SU-DHL-6 (cell line): Measurements from ENCODE around the gene ADGRF5.

Experiments used
- H2AFZ ChIP-seq: fragments of 200-600 bp; sonication (generic); 2 replicates; pipeline ENCODE4 v1.6.1; 2014; ENCODE audit warnings: low read depth, mild to moderate bottlenecking, moderate library complexity, mixed read lengths, antibody characterized with exemption, low read length; ENCODE audit not compliant: severe bottlenecking
- H3F3A ChIP-seq: fragments of 200-600 bp; shearing (Covaris generic); 2 replicates; pipeline ENCODE4 v1.6.0; 2016; ENCODE audit warnings: antibody characterized with exemption, mild to moderate bottlenecking; ENCODE audit not compliant: insufficient read depth
- H3K27ac ChIP-seq: fragments of 200-600 bp; sonication (generic); 2 replicates; pipeline ENCODE4 v1.5.1; 2016; ENCODE audit warnings: low read depth, mild to moderate bottlenecking, low read length, moderate library complexity, mixed read lengths
- H3K27me3 ChIP-seq: fragments of 200-600 bp; sonication (generic), shearing (Covaris generic); 2 replicates; pipeline ENCODE4 v1.6.0; 2014; ENCODE audit warnings: mild to moderate bottlenecking, low read length
- H3K36me3 ChIP-seq: fragments of 200-600 bp; sonication (generic); 2 replicates; pipeline ENCODE4 v1.6.1; 2014; ENCODE audit warnings: mild to moderate bottlenecking, low read length, mixed read lengths
- H3K4me2 ChIP-seq: fragments of 300-600, 200-600 bp; shearing (Covaris generic), sonication (generic); 2 replicates; pipeline ENCODE4 v1.6.0; 2014; ENCODE audit warnings: low read length, low read depth, mild to moderate bottlenecking; ENCODE audit not compliant: poor library complexity, severe bottlenecking
- H3K4me3 ChIP-seq: fragments of 200-600 bp; sonication (generic); 2 replicates; pipeline ENCODE4 v1.5.1; 2014; ENCODE audit warnings: antibody characterized with exemption, low read length, mild to moderate bottlenecking, mixed read lengths; ENCODE audit not compliant: insufficient read depth, poor library complexity, severe bottlenecking
- H3K79me2 ChIP-seq: fragments of 200-600 bp; sonication (generic); 2 replicates; pipeline ENCODE4 v1.6.1; 2014; ENCODE audit warnings: mild to moderate bottlenecking, low read length, moderate library complexity; ENCODE audit not compliant: insufficient read depth
- H3K9ac ChIP-seq: fragments of 200-600 bp; sonication (generic); 2 replicates; pipeline ENCODE4 v1.7.0; 2014; ENCODE audit warnings: mild to moderate bottlenecking, low read length
- H3K9me2 ChIP-seq: fragments of 200-600 bp; sonication (generic); replicated peaks from 2 replicates; pipeline ENCODE4 v1.6.1; 2014; ENCODE audit warnings: low read length; ENCODE audit not compliant: insufficient read depth
- H3K9me3 ChIP-seq: fragments of 200-600 bp; sonication (generic); 2 replicates; pipeline ENCODE4 v1.6.1; 2014; ENCODE audit warnings: low read length, mixed read lengths; ENCODE audit not compliant: insufficient read depth
- H4K20me1 ChIP-seq: fragments of 200-600 bp; sonication (generic); 2 replicates; pipeline ENCODE4 v1.6.1; 2014; ENCODE audit warnings: low read depth, mild to moderate bottlenecking, antibody characterized with exemption, low read length, moderate library complexity, mixed read lengths
- EZH2phosphoT487 ChIP-seq: fragments of 200-600 bp; sonication (generic), shearing (Covaris generic); conservative IDR thresholded peaks from 2 replicates; pipeline ENCODE4 v1.6.1; 2018; ENCODE audit warnings: mild to moderate bottlenecking, antibody characterized with exemption, low read length, moderate library complexity, mixed read lengths
- TF ChIP-seq, protein P1 (sequence below): fragments of 200-600 bp; sonication (generic); IDR thresholded peaks from one replicate; pipeline ENCODE4 v1.5.1; 2017; ENCODE audit warnings: antibody characterized with exemption, mild to moderate bottlenecking, low read length, moderate library complexity; ENCODE audit not compliant: insufficient read depth, poor library complexity, severe bottlenecking

Gene ADGRF5

DNA sequence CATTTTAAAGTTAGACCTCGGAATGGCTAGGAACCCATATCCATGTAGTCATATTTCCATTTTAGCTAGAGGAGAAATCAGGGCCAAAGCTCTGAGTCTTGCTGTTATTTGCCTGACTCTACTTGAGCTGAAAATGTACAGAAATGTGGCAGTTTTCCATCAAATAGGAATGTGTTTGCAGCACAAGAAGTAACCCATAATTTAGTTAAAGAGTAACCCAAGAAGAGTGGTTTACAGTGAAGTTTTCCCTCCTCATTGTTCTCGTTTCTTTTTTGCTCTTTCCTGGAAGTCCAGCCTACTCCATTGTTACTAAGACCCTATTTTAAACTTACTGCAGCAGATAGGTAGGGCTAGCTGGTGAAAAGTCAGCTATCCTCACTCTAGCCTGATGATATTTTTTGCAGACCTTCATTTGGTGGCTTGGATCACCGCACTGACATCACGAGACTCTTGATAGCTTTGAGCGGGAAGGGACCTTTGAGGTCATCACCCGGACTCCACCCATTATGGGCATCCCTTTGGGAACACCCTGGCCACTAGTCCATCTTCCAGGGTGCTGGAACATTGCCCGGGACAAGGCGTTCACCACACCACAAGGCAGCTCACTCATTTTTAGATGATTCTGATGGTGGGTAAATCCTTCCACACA lies 28.0 kb upstream of the ADGRF5 start:
- no peaks in the 10 kb centered on the region for H3K36me3 ChIP-seq
- no peak overlapping the region for H3K4me3 ChIP-seq
- H3K9ac ChIP-seq, result no peak overlapping the region
- H3K27ac ChIP-seq, result no peak overlapping the region
- no peak overlapping the region for H3K4me2 ChIP-seq
- H4K20me1 ChIP-seq, result no peaks in the 10 kb centered on the region
- no peaks in the 10 kb centered on the region for H3F3A ChIP-seq
- H2AFZ ChIP-seq, result no peak overlapping the region
- H3K27me3 ChIP-seq, result no peaks in the 10 kb centered on the region
- H3K9me3 ChIP-seq, result no peaks in the 10 kb centered on the region
- no peaks in the 10 kb centered on the region for H3K9me2 ChIP-seq
- H3K79me2 ChIP-seq, result no peaks in the 10 kb centered on the region
- TF ChIP-seq, protein P1, sequence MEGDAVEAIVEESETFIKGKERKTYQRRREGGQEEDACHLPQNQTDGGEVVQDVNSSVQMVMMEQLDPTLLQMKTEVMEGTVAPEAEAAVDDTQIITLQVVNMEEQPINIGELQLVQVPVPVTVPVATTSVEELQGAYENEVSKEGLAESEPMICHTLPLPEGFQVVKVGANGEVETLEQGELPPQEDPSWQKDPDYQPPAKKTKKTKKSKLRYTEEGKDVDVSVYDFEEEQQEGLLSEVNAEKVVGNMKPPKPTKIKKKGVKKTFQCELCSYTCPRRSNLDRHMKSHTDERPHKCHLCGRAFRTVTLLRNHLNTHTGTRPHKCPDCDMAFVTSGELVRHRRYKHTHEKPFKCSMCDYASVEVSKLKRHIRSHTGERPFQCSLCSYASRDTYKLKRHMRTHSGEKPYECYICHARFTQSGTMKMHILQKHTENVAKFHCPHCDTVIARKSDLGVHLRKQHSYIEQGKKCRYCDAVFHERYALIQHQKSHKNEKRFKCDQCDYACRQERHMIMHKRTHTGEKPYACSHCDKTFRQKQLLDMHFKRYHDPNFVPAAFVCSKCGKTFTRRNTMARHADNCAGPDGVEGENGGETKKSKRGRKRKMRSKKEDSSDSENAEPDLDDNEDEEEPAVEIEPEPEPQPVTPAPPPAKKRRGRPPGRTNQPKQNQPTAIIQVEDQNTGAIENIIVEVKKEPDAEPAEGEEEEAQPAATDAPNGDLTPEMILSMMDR, result no peak
- no peak for TF ChIP-seq EZH2phosphoT487

DNA sequence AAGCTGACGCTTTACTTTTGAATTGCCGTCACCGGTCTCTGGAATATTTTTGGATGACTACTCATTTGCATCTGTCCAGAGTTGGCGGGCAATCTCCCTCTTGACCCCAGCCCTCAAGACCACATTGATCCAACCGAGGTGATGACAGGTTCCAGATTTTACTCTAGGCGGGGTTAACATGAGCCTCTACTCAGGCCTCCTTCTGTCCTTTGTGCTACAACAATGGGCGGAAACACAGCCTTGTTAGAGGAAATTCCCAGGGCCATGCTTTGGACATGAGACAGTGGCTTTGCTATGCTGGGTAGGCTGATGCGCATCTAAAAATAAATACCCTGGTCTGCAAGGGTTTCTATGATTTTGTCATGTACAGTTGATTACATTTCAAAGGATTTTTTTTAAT lies 27.0 kb upstream of the ADGRF5 start:
- Histone ChIP-seq H3K79me2 (no peaks in the 10 kb centered on the region), H3K27ac (no peak overlapping the region), H3K27me3 (no peaks in the 10 kb centered on the region), H3K4me3 (no peak overlapping the region), H3K36me3 (no peaks in the 10 kb centered on the region), H3F3A (no peaks in the 10 kb centered on the region), H3K9me2 (no peaks in the 10 kb centered on the region), H3K9me3 (no peaks in the 10 kb centered on the region), H2AFZ (no peak overlapping the region), H3K4me2 (no peak overlapping the region), H4K20me1 (no peaks in the 10 kb centered on the region), H3K9ac (no peak overlapping the region)
- no peak for TF ChIP-seq EZH2phosphoT487
- TF ChIP-seq, protein P1, result no peak

DNA sequence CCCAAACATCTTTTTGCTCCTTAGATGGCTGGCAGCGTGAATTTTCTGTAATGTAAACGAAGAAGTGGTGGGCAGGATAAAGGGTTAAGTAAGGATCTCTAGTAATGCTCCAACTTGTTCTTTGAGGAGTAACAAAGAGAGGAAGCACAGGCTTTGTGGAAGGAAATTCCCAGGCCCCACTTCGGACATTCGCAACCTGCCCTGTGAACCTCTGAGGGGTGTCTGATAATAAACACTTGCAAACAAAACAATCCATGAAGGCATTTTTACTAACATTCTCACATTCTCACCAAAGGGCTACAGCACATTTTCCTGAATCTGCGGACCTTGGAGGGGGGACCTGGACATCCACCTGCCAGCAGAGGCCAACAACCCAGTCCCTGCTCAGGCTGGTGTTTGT lies 25.8 kb upstream of the ADGRF5 start:
- Histone ChIP-seq H3K9me3 (no peaks in the 10 kb centered on the region), H3K27ac (no peak overlapping the region), H3K9ac (no peak overlapping the region), H3K36me3 (no peaks in the 10 kb centered on the region), H3K9me2 (no peaks in the 10 kb centered on the region), H3K4me3 (no peak overlapping the region), H2AFZ (no peak overlapping the region), H4K20me1 (no peaks in the 10 kb centered on the region), H3K79me2 (no peaks in the 10 kb centered on the region), H3F3A (no peaks in the 10 kb centered on the region), H3K27me3 (no peaks in the 10 kb centered on the region), H3K4me2 (no peak overlapping the region)
- no peak for TF ChIP-seq EZH2phosphoT487
- TF ChIP-seq, protein P1, result no peak
